Measurements from ENCODE around the gene SLC12A3.

DNA sequence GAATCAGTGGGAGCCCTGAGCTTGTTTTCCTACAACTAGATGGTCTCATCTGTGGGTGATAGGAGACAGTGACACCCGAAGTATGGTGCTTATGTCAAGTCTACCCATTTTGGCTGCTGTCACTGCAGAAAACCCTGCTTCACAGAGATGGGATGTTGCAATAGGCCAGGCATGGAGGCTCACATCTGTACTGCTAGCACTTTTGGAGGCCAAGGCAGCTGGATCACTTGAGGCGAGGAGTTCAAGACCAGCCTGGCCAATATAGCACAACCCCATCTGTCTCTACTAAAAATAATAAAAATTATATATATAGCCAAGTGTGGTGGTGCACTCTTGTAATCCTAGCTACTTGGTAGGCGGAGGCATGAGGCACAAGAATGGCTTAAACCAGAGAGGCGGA is 64.6 kb downstream of the SLC12A3 start:
- TF ChIP-seq, protein P1, sequence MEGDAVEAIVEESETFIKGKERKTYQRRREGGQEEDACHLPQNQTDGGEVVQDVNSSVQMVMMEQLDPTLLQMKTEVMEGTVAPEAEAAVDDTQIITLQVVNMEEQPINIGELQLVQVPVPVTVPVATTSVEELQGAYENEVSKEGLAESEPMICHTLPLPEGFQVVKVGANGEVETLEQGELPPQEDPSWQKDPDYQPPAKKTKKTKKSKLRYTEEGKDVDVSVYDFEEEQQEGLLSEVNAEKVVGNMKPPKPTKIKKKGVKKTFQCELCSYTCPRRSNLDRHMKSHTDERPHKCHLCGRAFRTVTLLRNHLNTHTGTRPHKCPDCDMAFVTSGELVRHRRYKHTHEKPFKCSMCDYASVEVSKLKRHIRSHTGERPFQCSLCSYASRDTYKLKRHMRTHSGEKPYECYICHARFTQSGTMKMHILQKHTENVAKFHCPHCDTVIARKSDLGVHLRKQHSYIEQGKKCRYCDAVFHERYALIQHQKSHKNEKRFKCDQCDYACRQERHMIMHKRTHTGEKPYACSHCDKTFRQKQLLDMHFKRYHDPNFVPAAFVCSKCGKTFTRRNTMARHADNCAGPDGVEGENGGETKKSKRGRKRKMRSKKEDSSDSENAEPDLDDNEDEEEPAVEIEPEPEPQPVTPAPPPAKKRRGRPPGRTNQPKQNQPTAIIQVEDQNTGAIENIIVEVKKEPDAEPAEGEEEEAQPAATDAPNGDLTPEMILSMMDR (IDR thresholded peaks at IDR 0.05) = no peak
- TF ChIP-seq EP300 (IDR thresholded peaks at IDR 0.05) = no peak
